ENCODE results near the gene FXYD7.

DNA sequence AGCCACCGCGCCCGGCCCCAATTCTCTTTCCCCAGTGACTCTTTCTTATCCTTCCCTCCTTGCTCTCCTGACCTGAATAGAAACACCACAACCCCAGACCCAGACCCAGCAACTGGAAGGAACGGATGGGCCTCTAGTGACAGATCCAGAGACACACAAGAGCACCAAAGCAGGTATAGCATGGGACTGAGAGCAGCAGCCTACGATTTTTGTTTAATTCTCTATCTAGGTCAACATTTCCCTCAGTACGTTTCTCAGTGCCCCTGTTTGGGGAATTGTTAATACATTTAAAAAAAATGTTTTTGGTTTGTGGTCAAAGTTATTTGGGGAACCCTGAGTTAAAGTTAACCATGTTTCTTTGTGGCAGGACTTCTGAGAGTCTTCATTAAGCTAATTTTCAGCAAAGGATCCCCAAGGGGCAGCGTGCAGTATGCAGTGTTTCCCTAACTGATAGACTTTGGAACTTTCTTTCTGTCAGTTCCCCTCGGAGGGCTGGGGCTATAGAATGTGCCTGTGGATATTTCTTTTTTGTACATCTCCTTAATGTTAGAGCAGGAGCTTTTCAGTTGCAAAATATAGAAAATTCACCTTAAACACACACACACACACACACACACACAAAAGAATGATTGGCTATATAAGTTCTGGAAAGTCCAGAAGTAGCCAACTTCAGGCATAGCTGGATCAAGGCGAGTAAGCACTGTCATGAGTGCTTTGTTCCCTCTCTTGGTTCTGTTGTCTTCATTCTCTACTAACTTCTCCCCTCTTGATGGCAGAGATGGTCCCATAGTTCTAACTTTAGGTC, 17.8 kb downstream of the FXYD7 start:
- TF ChIP-seq, protein P1, sequence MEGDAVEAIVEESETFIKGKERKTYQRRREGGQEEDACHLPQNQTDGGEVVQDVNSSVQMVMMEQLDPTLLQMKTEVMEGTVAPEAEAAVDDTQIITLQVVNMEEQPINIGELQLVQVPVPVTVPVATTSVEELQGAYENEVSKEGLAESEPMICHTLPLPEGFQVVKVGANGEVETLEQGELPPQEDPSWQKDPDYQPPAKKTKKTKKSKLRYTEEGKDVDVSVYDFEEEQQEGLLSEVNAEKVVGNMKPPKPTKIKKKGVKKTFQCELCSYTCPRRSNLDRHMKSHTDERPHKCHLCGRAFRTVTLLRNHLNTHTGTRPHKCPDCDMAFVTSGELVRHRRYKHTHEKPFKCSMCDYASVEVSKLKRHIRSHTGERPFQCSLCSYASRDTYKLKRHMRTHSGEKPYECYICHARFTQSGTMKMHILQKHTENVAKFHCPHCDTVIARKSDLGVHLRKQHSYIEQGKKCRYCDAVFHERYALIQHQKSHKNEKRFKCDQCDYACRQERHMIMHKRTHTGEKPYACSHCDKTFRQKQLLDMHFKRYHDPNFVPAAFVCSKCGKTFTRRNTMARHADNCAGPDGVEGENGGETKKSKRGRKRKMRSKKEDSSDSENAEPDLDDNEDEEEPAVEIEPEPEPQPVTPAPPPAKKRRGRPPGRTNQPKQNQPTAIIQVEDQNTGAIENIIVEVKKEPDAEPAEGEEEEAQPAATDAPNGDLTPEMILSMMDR (IDR thresholded peaks at IDR 0.05; ENCODE audit: poor library complexity) = no peak
- TF ChIP-seq EZH2phosphoT487 (IDR thresholded peaks at IDR 0.05; ENCODE audit: low read depth, severe bottlenecking, unreplicated experiment) (no peak), EZH2 (IDR thresholded peaks at IDR 0.05; ENCODE audit: borderline replicate concordance) (no peak)
